HepG2 (cell line): ENCODE results near the gene CCDC57. TPM values are rescaled to one million over a fixed set of nuclear protein-coding genes. Genes with fewer than 3 reads are reported as not detected.

Experiments
- HIVEP1 ChIP-seq: sonication (generic); formaldehyde crosslinking; IDR thresholded peaks from 2 replicates; pipeline ENCODE4 v1.4.0; 2020; ENCODE audit warnings: mild to moderate bottlenecking, missing genetic modification reagents
- KDM1A ChIP-seq: IDR thresholded peaks from 2 replicates; pipeline ENCODE4 v1.6.1; 2016; ENCODE audit warnings: missing compliant biosample characterization
- NRL ChIP-seq: sonication (generic); formaldehyde crosslinking; IDR thresholded peaks from 2 replicates; pipeline ENCODE4 v1.5.0; 2020; ENCODE audit warnings: missing genetic modification reagents, mild to moderate bottlenecking, moderate library complexity, borderline replicate concordance
- RBFOX2 ChIP-seq: fragments of 200-400 bp; formaldehyde crosslinking; IDR thresholded peaks from 2 replicates; pipeline ENCODE4 v1.6.1; 2017; ENCODE audit warnings: low read depth, mild to moderate bottlenecking, low read length
- SRSF4 ChIP-seq: fragments of 200-400 bp; formaldehyde crosslinking; IDR thresholded peaks from one replicate; pipeline ENCODE4 v1.6.1; 2018; ENCODE audit warnings: mild to moderate bottlenecking, low read depth, low read length, moderate library complexity; ENCODE audit not compliant: poor library complexity, severe bottlenecking
- TOPORS ChIP-seq: sonication (generic); formaldehyde crosslinking; IDR thresholded peaks from 2 replicates; pipeline ENCODE4 v1.8.0; 2023; ENCODE audit warnings: mild to moderate bottlenecking, missing genetic modification reagents
- XBP1 ChIP-seq: sonication (generic); formaldehyde crosslinking; IDR thresholded peaks from 2 replicates; pipeline ENCODE4 v1.5.0; 2020; ENCODE audit warnings: missing genetic modification reagents
- ZBTB38 ChIP-seq: sonication (generic); formaldehyde crosslinking; IDR thresholded peaks from 2 replicates; pipeline ENCODE4 v1.5.1; 2020; ENCODE audit warnings: mild to moderate bottlenecking, missing genetic modification reagents
- ZBTB7A ChIP-seq: sonication (generic); formaldehyde crosslinking; IDR thresholded peaks from 2 replicates; pipeline ENCODE4 v1.8.0; 2022; ENCODE audit warnings: mild to moderate bottlenecking, missing genetic modification reagents
- ZNF501 ChIP-seq: sonication (generic); formaldehyde crosslinking; IDR thresholded peaks from 2 replicates; pipeline ENCODE4 v1.5.1; 2020; ENCODE audit warnings: mild to moderate bottlenecking, moderate library complexity, missing genetic modification reagents
- ZNF703 ChIP-seq: sonication (generic); formaldehyde crosslinking; IDR thresholded peaks from 2 replicates; pipeline ENCODE4 v1.5.1; 2020; ENCODE audit warnings: missing genetic modification reagents, mild to moderate bottlenecking, moderate library complexity, borderline replicate concordance
- ZNF704 ChIP-seq: sonication (generic); formaldehyde crosslinking; IDR thresholded peaks from 2 replicates; pipeline ENCODE4 v1.8.1; 2023; ENCODE audit warnings: mild to moderate bottlenecking, inconsistent platforms, moderate library complexity, missing genetic modification reagents, borderline replicate concordance
- polyA plus RNA-seq, 8 experiments: library from polyadenylated mRNA; depleted of rRNA in 3 of 8; stranded (reverse) in 7 of 8; unstranded in 1 of 8; fragments of >200 nt; fragmentation: Illumina TruSeq in 4 of 8; extraction: Trizol in 4 of 8; gene quantifications; 2 replicates each; pipeline versions ENCODE4 v1.2.1 to v1.2.3, GENCODE V29; 2011 to 2016; ENCODE audit warnings: low read depth in 4 of 8, missing spikeins in 1 of 8, mixed read lengths in 1 of 8; ENCODE audit not compliant: insufficient read depth in 1 of 8
- total RNA-seq, 5 experiments: library from RNA; depleted of rRNA; stranded (reverse); fragments of >200 nt; fragmentation: Illumina TruSeq; extraction: Trizol; gene quantifications; 2 replicates each; pipeline ENCODE4 v1.2.3, GENCODE V29; 2016; ENCODE audit warnings: low read depth in 1 of 5
- TF ChIP-seq, protein P1 (sequence below): sonication (generic); formaldehyde crosslinking; conservative IDR thresholded peaks from 2 replicates; pipeline ENCODE4 v1.8.1; 2023; ENCODE audit warnings: missing genetic modification reagents
- TF ChIP-seq, protein P2 (sequence below): sonication (generic); formaldehyde crosslinking; conservative IDR thresholded peaks from 2 replicates; pipeline ENCODE4 v1.4.0; 2020; ENCODE audit warnings: mild to moderate bottlenecking, missing genetic modification reagents, moderate library complexity
- TF ChIP-seq, protein P3 (sequence below): sonication (generic); formaldehyde crosslinking; IDR thresholded peaks from 2 replicates; pipeline ENCODE4 v1.4.0; 2020; ENCODE audit warnings: missing genetic modification reagents

CCDC57 gene
- total and polyA plus RNA-seq, 2 of the 13 experiments (the other 11 are each of a cell fraction or from before 2014, with no cell fraction given): 59.3 to 59.9 TPM

- TF ChIP-seq SRSF4 (peak; percentile 17), ZBTB7A (no peak), ZNF501 (CRISPR knock-in tag) (0 out of 2 replicates have a peak, but pooled peaks have one; percentile 50), HIVEP1 (CRISPR knock-in tag) (no peak), ZNF703 (CRISPR knock-in tag) (no peak), XBP1 (CRISPR knock-in tag) (no peak; the same call in 1 of the 2 replicates), ZBTB38 (CRISPR knock-in tag) (0 out of 2 replicates have a peak, but pooled peaks have one; percentile 17), ZNF704 (CRISPR knock-in tag) (peak; percentile 63; the same call in 1 of the 2 replicates), KDM1A (CRISPR knock-in tag) (no peak), TOPORS (CRISPR knock-in tag) (peak; percentile 67; the same call in 1 of the 2 replicates), NRL (no peak), RBFOX2 (0 out of 2 replicates have a peak, but pooled peaks have one; percentile 13)
- TF ChIP-seq, protein P1, sequence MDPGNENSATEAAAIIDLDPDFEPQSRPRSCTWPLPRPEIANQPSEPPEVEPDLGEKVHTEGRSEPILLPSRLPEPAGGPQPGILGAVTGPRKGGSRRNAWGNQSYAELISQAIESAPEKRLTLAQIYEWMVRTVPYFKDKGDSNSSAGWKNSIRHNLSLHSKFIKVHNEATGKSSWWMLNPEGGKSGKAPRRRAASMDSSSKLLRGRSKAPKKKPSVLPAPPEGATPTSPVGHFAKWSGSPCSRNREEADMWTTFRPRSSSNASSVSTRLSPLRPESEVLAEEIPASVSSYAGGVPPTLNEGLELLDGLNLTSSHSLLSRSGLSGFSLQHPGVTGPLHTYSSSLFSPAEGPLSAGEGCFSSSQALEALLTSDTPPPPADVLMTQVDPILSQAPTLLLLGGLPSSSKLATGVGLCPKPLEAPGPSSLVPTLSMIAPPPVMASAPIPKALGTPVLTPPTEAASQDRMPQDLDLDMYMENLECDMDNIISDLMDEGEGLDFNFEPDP (CRISPR knock-in tag): no peak
- TF ChIP-seq, protein P2, sequence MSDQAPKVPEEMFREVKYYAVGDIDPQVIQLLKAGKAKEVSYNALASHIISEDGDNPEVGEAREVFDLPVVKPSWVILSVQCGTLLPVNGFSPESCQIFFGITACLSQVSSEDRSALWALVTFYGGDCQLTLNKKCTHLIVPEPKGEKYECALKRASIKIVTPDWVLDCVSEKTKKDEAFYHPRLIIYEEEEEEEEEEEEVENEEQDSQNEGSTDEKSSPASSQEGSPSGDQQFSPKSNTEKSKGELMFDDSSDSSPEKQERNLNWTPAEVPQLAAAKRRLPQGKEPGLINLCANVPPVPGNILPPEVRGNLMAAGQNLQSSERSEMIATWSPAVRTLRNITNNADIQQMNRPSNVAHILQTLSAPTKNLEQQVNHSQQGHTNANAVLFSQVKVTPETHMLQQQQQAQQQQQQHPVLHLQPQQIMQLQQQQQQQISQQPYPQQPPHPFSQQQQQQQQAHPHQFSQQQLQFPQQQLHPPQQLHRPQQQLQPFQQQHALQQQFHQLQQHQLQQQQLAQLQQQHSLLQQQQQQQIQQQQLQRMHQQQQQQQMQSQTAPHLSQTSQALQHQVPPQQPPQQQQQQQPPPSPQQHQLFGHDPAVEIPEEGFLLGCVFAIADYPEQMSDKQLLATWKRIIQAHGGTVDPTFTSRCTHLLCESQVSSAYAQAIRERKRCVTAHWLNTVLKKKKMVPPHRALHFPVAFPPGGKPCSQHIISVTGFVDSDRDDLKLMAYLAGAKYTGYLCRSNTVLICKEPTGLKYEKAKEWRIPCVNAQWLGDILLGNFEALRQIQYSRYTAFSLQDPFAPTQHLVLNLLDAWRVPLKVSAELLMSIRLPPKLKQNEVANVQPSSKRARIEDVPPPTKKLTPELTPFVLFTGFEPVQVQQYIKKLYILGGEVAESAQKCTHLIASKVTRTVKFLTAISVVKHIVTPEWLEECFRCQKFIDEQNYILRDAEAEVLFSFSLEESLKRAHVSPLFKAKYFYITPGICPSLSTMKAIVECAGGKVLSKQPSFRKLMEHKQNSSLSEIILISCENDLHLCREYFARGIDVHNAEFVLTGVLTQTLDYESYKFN: no peak
- TF ChIP-seq, protein P3, sequence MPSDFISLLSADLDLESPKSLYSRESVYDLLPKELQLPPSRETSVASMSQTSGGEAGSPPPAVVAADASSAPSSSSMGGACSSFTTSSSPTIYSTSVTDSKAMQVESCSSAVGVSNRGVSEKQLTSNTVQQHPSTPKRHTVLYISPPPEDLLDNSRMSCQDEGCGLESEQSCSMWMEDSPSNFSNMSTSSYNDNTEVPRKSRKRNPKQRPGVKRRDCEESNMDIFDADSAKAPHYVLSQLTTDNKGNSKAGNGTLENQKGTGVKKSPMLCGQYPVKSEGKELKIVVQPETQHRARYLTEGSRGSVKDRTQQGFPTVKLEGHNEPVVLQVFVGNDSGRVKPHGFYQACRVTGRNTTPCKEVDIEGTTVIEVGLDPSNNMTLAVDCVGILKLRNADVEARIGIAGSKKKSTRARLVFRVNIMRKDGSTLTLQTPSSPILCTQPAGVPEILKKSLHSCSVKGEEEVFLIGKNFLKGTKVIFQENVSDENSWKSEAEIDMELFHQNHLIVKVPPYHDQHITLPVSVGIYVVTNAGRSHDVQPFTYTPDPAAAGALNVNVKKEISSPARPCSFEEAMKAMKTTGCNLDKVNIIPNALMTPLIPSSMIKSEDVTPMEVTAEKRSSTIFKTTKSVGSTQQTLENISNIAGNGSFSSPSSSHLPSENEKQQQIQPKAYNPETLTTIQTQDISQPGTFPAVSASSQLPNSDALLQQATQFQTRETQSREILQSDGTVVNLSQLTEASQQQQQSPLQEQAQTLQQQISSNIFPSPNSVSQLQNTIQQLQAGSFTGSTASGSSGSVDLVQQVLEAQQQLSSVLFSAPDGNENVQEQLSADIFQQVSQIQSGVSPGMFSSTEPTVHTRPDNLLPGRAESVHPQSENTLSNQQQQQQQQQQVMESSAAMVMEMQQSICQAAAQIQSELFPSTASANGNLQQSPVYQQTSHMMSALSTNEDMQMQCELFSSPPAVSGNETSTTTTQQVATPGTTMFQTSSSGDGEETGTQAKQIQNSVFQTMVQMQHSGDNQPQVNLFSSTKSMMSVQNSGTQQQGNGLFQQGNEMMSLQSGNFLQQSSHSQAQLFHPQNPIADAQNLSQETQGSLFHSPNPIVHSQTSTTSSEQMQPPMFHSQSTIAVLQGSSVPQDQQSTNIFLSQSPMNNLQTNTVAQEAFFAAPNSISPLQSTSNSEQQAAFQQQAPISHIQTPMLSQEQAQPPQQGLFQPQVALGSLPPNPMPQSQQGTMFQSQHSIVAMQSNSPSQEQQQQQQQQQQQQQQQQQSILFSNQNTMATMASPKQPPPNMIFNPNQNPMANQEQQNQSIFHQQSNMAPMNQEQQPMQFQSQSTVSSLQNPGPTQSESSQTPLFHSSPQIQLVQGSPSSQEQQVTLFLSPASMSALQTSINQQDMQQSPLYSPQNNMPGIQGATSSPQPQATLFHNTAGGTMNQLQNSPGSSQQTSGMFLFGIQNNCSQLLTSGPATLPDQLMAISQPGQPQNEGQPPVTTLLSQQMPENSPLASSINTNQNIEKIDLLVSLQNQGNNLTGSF (CRISPR knock-in tag): peak; percentile 57; the same call in 1 of the 2 replicates
Measured at GRCh38 chr17:82076018-82076784, 136.4 kb downstream of the CCDC57 start (continued).
